ENCODE data around the gene TSNAXIP1.
A peak's percentile ranks its signal among the peaks of the same experiment; 100 is the strongest.

TSNAXIP1 gene

GRCh38 chr16:67846320-67847063 is 39.8 kb downstream of the TSNAXIP1 start, which contains the start of gene NUTF2:
Gene NUTF2, plus strand, starts transcription at chr16:67846933. Its CDS starts 18,198 bp downstream, at chr16:67865131.
- ATAC-seq (ENCODE audit: low read depth), result peak; percentile 63
- peaks cover 24% of the 10 kb centered on the region for H3K36me3 ChIP-seq (ENCODE audit: low read depth)
- H3K4me1 ChIP-seq (ENCODE audit: insufficient read depth, poor library complexity, severe bottlenecking), result peaks cover 18% of the 10 kb centered on the region
- DNase-seq (ENCODE audit: low spot score), result peak; percentile 96
- H3K27me3 ChIP-seq (ENCODE audit: insufficient read depth, poor library complexity, severe bottlenecking), result no peaks in the 10 kb centered on the region
- H3K27ac ChIP-seq (ENCODE audit: poor library complexity, severe bottlenecking), result peak within 1 kb of the TSS; percentile 85
- no peak for TF ChIP-seq CTCF (IDR thresholded peaks at IDR 0.05; ENCODE audit: poor library complexity, severe bottlenecking)
- no peaks in the 10 kb centered on the region for H3K9me3 ChIP-seq (ENCODE audit: severe bottlenecking)
- H3K4me3 ChIP-seq (ENCODE audit: severe bottlenecking), result peak within 1 kb of the TSS; percentile 97

GRCh38 chr16:67847064-67847861 is 40.6 kb downstream of the TSNAXIP1 start, which contains the start of gene CENPT:
Gene CENPT, minus strand, starts transcription at chr16:67847693. Its CDS starts 13,834 bp downstream, at chr16:67833859.
- ATAC-seq (ENCODE audit: low read depth) (peak; percentile 51), DNase-seq (ENCODE audit: low spot score) (no peak)
- peak within 1 kb of the TSS; percentile 97 for H3K4me3 ChIP-seq (ENCODE audit: severe bottlenecking)
- peak within 1 kb of the TSS; percentile 85 for H3K27ac ChIP-seq (ENCODE audit: poor library complexity, severe bottlenecking)
- H3K4me1 ChIP-seq (ENCODE audit: insufficient read depth, poor library complexity, severe bottlenecking), result peaks cover 18% of the 10 kb centered on the region
- no peaks in the 10 kb centered on the region for H3K27me3 ChIP-seq (ENCODE audit: insufficient read depth, poor library complexity, severe bottlenecking)
- no peak for TF ChIP-seq CTCF (IDR thresholded peaks at IDR 0.05; ENCODE audit: poor library complexity, severe bottlenecking)
- H3K36me3 ChIP-seq (ENCODE audit: low read depth), result peaks cover 32% of the 10 kb centered on the region
- H3K9me3 ChIP-seq (ENCODE audit: severe bottlenecking), result no peaks in the 10 kb centered on the region

GRCh38 chr16:67848118-67848517 is 41.4 kb downstream of the TSNAXIP1 start:
- peaks cover 40% of the 10 kb centered on the region for H3K36me3 ChIP-seq (ENCODE audit: low read depth)
- DNase-seq (ENCODE audit: low spot score) (no peak), ATAC-seq (ENCODE audit: low read depth) (no peak)
- peak overlapping the region; percentile 97 for H3K4me3 ChIP-seq (ENCODE audit: severe bottlenecking)
- H3K27ac ChIP-seq (ENCODE audit: poor library complexity, severe bottlenecking), result peak overlapping the region; percentile 85
- peaks cover 18% of the 10 kb centered on the region for H3K4me1 ChIP-seq (ENCODE audit: insufficient read depth, poor library complexity, severe bottlenecking)
- TF ChIP-seq CTCF (IDR thresholded peaks at IDR 0.05; ENCODE audit: poor library complexity, severe bottlenecking), result no peak
- no peaks in the 10 kb centered on the region for H3K9me3 ChIP-seq (ENCODE audit: severe bottlenecking)
- no peaks in the 10 kb centered on the region for H3K27me3 ChIP-seq (ENCODE audit: insufficient read depth, poor library complexity, severe bottlenecking)

- DNase-seq (ENCODE audit: low spot score) (no peak), ATAC-seq (ENCODE audit: low read depth) (no peak)
- H3K36me3 ChIP-seq (ENCODE audit: low read depth), result peaks cover 43% of the 10 kb centered on the region
- H3K9me3 ChIP-seq (ENCODE audit: severe bottlenecking), result no peaks in the 10 kb centered on the region
- no peak for TF ChIP-seq CTCF (IDR thresholded peaks at IDR 0.05; ENCODE audit: poor library complexity, severe bottlenecking)
- peaks cover 18% of the 10 kb centered on the region for H3K4me1 ChIP-seq (ENCODE audit: insufficient read depth, poor library complexity, severe bottlenecking)
- no peak overlapping the region for H3K27ac ChIP-seq (ENCODE audit: poor library complexity, severe bottlenecking)
- no peaks in the 10 kb centered on the region for H3K27me3 ChIP-seq (ENCODE audit: insufficient read depth, poor library complexity, severe bottlenecking)
- H3K4me3 ChIP-seq (ENCODE audit: severe bottlenecking), result no peak overlapping the region
These were observed 47.0 kb downstream of the TSNAXIP1 start for GRCh38 chr16:67853670-67854069.
